ENCODE data around the gene KRT79. TPM values are rescaled to one million over a fixed set of nuclear protein-coding genes. Genes with fewer than 3 reads are reported as not detected.
A peak's percentile ranks its signal among the peaks of the same experiment; 100 is the strongest.

KRT79 gene
- total RNA-seq, 1 donor from 2014 or later, result not detected

DNA sequence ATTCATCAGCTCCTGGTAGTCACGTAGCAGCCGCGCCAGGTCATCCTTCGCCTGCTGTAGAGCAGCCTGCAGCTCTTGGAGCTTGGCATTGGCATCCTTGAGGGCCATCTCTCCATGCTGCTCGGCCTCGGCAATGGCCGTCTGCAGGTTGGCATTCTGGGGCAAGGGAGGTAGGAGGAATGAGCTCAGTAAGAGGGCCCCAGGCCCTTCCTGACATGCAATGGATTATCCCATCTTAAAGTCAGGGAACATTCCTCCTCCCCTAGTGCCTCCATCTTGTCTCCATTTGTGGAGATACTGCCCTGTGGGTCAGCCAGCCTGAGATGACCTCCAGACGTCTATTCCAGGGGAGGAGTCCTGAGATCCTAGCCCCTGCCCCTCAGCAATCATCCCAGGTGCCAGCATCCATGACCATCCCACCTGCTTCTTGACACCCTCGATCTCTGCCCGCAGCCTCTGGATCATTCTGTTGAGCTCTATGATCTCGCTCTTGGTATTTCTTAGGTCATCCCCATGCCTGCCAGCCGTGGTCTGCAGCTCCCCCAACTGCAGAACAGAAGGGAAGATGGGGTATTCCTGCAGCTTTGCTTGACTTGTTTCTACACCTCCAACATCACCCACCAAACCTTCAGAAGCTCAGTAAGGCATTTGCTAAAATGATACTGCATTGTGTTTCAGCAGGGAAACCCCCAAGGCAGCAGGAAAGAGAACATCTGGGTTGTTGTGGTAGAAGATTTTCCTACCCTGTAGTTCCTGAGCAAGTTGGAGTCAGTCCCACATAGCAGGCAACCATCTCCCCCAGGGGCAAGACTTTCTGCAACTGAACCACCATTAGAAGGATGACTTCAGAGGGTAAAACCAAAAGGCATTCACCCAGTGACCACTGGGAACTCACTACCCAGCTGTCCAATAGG, 42.6 kb downstream of the KRT79 start:
- no peak for DNase-seq (ENCODE audit: low read depth)

DNA sequence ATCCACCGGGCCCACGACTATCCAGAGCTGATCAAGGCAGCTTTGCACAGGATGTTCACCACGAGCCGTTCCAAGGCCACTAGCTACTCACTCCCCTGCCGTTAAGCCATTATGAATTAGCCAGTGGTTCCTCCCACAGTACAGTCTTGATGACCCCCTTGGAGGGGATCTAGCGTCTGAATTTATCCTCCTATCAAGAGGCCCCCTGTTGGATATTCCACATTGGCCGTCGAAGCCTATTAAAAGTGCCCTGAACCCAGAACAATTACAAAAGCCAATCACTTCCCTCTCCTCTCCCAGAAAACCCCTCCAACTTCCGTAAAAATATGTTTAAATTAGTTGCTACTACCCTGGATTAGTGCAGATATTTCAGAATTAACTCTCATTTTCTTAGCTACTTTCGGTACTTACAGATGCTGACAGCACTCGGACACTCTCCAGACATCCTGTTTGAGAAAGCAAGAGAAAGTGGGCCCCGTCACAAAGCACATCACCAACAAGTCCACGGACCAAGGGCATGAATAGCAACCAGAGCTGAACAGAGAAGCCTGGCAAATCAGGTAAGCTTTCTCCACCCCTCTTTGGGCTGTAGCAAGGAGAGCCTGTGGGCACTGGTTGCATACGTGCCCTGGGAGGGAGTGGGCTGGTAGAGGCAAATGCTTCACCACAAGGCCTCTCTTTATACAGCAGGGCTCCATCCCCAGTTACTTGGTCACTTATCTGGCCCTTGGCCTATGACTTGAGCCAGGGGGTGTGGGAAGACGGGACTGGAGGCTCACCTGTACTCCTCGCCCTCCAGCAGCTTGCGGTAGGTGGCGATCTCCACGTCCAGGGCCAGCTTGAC, 43.5 kb downstream of the KRT79 start:
- DNase-seq (ENCODE audit: low read depth), result no peak

DNA sequence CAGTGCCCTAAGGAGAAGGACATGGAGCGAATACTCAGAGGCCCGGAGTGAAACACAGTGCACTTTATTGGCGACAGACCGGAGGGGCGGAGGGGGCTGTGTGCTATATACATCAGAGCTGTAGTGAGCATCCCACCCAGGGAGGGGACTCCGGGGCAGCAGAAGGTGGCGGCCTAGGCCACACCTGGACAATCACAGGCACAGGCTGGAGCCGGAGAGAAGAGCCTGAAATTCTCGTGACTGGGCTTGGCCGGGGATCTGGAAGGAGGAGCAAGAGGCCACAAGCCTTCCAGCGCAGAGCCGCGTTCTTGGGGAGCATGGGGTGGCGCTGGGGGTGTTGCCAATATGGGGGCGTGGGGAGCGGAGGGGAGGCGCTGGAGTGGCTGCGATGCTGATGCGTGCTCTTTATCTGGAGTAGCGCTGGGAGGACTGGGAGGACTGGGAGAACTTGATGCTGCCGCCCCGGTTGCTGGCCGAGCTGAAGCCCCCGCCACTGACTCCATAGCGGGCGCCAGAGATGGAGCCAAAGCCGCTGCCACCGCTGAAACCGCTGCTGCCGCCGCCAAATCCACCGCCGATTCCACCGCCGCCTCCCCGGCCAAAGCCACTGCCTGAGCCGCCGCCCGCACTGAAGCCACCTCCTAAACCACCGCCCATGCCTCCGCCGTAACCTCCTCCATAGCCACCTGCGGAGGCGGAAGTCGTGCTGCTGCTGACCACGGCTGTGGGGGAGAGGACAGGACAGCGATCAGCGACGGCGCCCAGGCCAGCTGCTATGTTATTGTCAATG, 44.3 kb downstream of the KRT79 start:
- no peak for DNase-seq (ENCODE audit: low read depth)

- DNase-seq (ENCODE audit: low read depth), result no peak
These were observed 45.1 kb downstream of the KRT79 start for GRCh38 chr12:52788876-52789636.

DNA sequence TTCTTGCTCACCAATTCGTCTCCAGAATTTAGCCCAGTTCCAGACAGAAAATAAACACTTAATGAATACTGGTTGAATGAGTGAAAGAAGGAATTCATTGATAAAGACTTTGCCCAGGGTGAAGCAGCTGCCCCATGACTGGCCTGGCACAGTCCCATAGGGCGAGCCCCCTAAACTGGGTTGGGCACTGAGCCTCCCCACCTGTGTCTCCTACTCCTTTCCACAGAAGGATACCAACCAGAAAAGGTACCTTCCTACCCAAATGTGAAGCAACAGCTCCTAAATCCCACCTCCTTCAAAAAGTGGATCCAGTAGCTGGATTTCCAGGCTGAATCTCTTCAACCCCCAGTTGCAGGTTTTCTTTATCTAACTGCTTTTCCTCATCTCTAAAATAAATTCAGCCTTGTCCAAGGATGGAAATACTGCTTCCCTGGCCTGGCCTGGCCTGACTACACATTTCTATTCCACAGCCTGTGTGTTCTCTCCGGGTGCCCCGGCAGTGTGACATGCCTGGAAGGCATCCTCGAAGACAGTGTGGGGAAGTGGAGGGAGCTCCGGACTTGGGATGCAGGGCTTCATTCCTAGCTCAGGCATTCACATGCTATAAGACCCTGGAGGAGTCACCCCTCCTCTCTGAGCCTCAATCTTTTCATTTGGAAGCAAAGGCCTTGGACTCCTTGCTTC, 45.8 kb downstream of the KRT79 start:
- no peak for DNase-seq (ENCODE audit: low read depth)

- DNase-seq (ENCODE audit: low read depth), result no peak
These were observed 46.6 kb downstream of the KRT79 start for GRCh38 chr12:52787324-52788191.

- no peak for DNase-seq (ENCODE audit: low read depth)
These were observed 49.2 kb downstream of the KRT79 start for GRCh38 chr12:52784909-52785308.

GRCh38 chr12:52783563-52784316, 50.4 kb downstream of the KRT79 start:
- no peak for DNase-seq (ENCODE audit: low read depth)

- no peak for DNase-seq (ENCODE audit: low read depth)
These were observed 51.6 kb downstream of the KRT79 start for GRCh38 chr12:52782502-52782901.

DNA sequence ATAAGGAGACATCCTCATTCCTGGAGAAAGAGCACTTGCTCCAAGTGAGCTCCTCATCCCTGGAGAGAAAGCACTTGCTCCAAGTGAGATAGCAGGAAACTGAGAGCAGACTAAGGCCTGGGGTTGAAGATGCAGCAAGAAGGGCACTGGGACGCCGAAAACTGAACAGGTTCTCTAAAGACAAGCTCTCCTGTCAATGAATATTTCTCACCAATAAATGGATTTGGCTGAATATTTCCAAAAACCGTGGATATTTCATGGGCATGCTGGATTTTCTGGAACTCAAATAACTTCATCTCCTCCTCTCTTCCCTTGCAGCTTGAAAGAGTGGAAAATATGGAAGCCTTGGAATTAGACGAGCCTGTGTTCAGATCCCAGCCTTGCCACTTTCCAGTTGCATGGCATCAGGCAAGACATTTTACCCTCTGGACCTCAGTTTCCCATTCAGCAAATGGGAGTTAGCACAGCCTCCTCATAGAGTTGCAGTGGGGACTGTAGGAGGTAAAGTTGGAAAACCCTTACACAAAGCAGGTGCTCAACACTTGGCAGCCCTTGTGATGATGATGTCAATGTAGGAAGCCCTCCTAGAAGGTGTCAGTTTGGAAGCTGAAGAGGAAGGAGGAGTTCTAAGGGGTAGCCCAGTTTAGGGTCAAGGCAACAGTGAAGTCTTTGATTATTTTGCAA, 52.6 kb downstream of the KRT79 start:
- no peak for DNase-seq (ENCODE audit: low read depth)

- no peak for DNase-seq (ENCODE audit: low read depth)
These were observed 54.2 kb downstream of the KRT79 start for GRCh38 chr12:52779914-52780313.

DNA sequence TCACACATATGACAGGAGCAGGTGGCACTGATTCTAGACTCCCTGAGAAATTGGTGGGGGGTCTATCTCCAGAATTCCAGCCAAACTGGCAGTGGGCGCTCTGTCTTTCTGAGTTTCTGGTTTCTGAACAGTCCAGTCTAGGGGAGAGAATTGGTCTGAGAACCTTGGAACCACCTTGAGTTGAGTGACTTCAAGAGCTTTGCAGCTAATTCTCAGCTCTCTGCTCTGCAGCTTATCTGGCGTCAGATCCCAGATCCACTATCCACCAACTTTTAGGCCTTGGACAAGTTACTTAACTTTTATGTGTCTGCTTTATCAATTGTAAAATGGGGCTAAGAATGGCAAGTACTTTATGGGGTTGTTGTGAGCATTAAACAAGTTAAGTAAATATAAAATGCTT, 55.3 kb downstream of the KRT79 start:
- no peak for DNase-seq (ENCODE audit: low read depth)

DNA sequence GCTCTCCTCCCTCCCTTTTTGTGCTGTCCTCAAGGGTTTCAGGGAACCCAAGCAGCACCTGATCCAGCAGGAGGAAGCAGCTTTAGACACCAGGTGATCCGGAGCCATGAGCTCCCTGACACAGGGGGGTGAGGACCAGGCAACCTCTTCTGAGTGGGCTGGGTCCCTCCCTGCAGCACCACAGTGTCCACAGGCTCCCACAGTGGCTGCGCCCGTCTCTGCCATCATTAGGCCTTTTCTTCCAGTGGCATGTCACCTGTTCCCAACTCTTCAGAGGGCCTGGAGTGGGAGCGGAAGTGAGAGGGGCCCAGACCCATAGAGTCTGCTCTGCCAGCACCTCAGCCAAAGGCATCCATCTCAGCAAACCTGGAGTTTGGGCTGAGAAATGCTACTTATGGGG, 56.5 kb downstream of the KRT79 start:
- DNase-seq (ENCODE audit: low read depth), result no peak

- DNase-seq (ENCODE audit: low read depth), result no peak
These were observed 57.2 kb downstream of the KRT79 start, which contains the start of gene KRT76 for GRCh38 chr12:52776913-52777395. TSS of gene KRT76 (minus strand) at chr12:52777345. CDS start at chr12:52777291, 54 bp downstream.

- DNase-seq (ENCODE audit: low read depth), result no peak
These were observed 57.7 kb downstream of the KRT79 start for GRCh38 chr12:52776435-52776834.

DNA sequence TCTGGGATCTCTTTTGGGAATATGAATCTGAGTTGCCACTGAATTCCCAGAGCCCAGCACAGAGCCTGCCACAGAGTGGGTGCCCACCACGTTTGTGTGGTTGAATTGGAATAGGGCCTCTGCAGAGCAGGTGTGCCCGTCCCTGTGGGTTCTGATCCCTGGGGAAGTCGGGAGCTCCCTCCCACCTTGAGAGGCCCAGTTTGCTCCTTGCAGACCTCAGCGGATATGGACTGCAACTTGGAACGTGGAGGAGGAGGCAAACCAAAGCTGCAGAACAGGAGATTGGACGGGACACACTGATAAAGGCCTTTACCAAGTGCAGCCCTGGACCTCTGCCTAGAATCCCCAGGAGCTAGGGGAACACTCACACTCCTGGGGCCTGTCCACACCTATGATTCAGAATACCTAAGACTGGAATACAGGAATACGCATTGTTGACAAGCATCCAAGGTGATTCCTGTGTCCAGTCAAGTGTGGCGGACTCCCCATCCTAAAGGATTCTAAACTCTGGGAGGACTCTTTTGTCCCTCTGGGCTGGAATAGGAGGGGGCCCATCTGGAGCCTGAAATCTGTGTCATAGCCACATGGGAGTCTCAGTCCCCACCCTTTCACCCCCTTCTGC, 59.4 kb downstream of the KRT79 start:
- DNase-seq (ENCODE audit: low read depth), result peak; percentile 11

DNA sequence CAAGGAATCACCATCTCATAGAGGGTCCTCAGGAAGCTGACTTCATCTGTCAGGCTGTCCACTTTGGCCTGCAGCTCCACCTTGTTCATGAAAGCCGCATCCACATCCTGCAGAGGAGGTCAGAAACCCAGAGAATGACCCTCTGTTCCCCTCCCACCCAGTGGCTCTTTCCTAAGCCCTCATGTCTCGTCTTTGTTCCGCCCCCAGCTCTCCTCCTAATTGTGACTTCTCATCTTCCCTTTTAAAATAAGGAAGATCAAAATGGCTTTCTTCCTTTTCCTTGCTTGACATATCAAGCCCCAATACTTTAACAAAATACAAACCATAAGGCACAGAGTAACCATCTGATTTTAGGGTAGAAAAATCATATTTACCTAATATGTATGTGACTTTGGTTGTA, 61.3 kb downstream of the KRT79 start:
- DNase-seq (ENCODE audit: low read depth), result no peak

- no peak for DNase-seq (ENCODE audit: low read depth)
These were observed 61.9 kb downstream of the KRT79 start for GRCh38 chr12:52772188-52772587.

Measured in renal cortical epithelial cell (primary cell).